HepG2 (cell line): ENCODE measurements around the gene MAP3K8. TPM values are rescaled to one million over a fixed set of nuclear protein-coding genes. Genes with fewer than 3 reads are reported as not detected.

Experiments used
- ATAC-seq: fragments of 200-7000 bp; cut with Tn5 transposase; 3 replicates; pipeline ENCODE4 v1.9.1; 2020; ENCODE audit warnings: mild to moderate bottlenecking, moderate library complexity
- BruUV-seq: library from RNA; stranded (reverse); fragments of 400-500 nt; replicated peaks from 2 replicates; lab custom pipeline; 2021; lab: Mats Ljungman, UMichigan
- CTCF ChIA-PET: fragments of 300-600 bp; formaldehyde crosslinking; extraction: SDS; loops from one replicate; lab custom pipeline; 2021; ENCODE audit warnings: low total read pairs, inconsistent platforms, low intra/inter-chr PET ratio; lab: Yijun Ruan, JAX
- POLR2A ChIA-PET: fragments of 350-600 bp; sonication (Branson Sonifier 250); formaldehyde crosslinking; loops from one replicate; lab custom pipeline; 2020; ENCODE audit warnings: antibody characterized with exemption, inconsistent platforms; lab: Yijun Ruan, JAX
- DNase-seq: peaks from one replicate; pipeline ENCODE4 v3.0.0-alpha.2; 2015; ENCODE audit warnings: low spot score
- FAIRE-seq: peaks from 3 replicates; lab custom pipeline; 2011; peaks lifted over from hg19 to GRCh38; lab: Jason Lieb, UNC
- H2AFZ ChIP-seq: one replicate; pipeline ENCODE4 v1.6.1; 2011; ENCODE audit warnings: low read length, inconsistent platforms
- H3K27ac ChIP-seq: fragments of 300-600 bp; 3 replicates; pipeline ENCODE4 v1.8.0; 2011; ENCODE audit warnings: mixed run types, mild to moderate bottlenecking, mixed read lengths, low read length, inconsistent platforms; ENCODE audit not compliant: insufficient read depth; ENCODE audit errors: extremely low read length
- H3K27me3 ChIP-seq, 2 experiments: fragments of 200-600 bp in 1 of 2; 2 replicates in 1 of 2; 3 replicates in 1 of 2; pipeline versions ENCODE4 v1.6.0 to v1.8.0; 2011; ENCODE audit warnings: low read length in 2 of 2, mild to moderate bottlenecking in 2 of 2, moderate library complexity in 2 of 2, inconsistent platforms in 1 of 2; ENCODE audit not compliant: insufficient read depth in 2 of 2, control insufficient read depth in 1 of 2
- H3K36me3 ChIP-seq, 2 experiments: fragments of 200-600 bp in 1 of 2; replicated peaks in 1 of 2; 2 replicates in 1 of 2; 3 replicates in 1 of 2; pipeline versions ENCODE4 v1.5.1 to v1.8.0; 2011; ENCODE audit warnings: low read length in 2 of 2, inconsistent platforms in 1 of 2; ENCODE audit not compliant: insufficient read depth in 2 of 2, control insufficient read depth in 1 of 2
- H3K4me1 ChIP-seq: 2 replicates; pipeline ENCODE4 v1.5.1; 2012; ENCODE audit warnings: low read length, inconsistent platforms; ENCODE audit not compliant: insufficient read depth
- H3K4me2 ChIP-seq: 2 replicates; pipeline ENCODE4 v1.6.0; 2011; ENCODE audit warnings: low read depth, low read length, inconsistent platforms
- H3K4me3 ChIP-seq, 3 experiments: fragments of 200-600 bp in 1 of 3; sonication (generic), shearing (Covaris generic) in 1 of 3; replicated peaks in 1 of 3; 2 replicates each; pipeline ENCODE4 v1.5.1; 2011 to 2016; ENCODE audit warnings: low read length in 3 of 3, inconsistent platforms in 2 of 3, low read depth in 2 of 3, mild to moderate bottlenecking in 2 of 3, control low read depth in 1 of 3, mixed read lengths in 1 of 3; ENCODE audit not compliant: insufficient read depth in 1 of 3
- H3K79me2 ChIP-seq: one replicate; pipeline ENCODE4 v1.6.1; 2011; ENCODE audit warnings: low read length, inconsistent platforms; ENCODE audit not compliant: insufficient read depth
- H3K9ac ChIP-seq: 2 replicates; pipeline ENCODE4 v1.6.0; 2011; ENCODE audit warnings: mild to moderate bottlenecking, low read depth, low read length, inconsistent platforms; ENCODE audit not compliant: insufficient read depth
- H3K9me3 ChIP-seq: 2 replicates; pipeline ENCODE4 v1.5.1; 2012; ENCODE audit warnings: mild to moderate bottlenecking, low read length
- H4K20me1 ChIP-seq: 2 replicates; pipeline ENCODE4 v1.6.0; 2011; ENCODE audit warnings: inconsistent platforms, mild to moderate bottlenecking, low read length, moderate library complexity; ENCODE audit not compliant: insufficient read depth
- ELF3 ChIP-seq: IDR thresholded peaks from 2 replicates; pipeline ENCODE4 v1.6.1; 2016; ENCODE audit warnings: missing genetic modification reagents, missing compliant biosample characterization
- ERF ChIP-seq: IDR thresholded peaks from 2 replicates; pipeline ENCODE4 v1.6.1; 2018; ENCODE audit warnings: missing biosample characterization, missing genetic modification reagents
- ETV5 ChIP-seq: IDR thresholded peaks from 2 replicates; pipeline ENCODE4 v1.6.1; 2018; ENCODE audit warnings: missing biosample characterization, missing genetic modification reagents, inconsistent platforms, borderline replicate concordance
- FOXA3 ChIP-seq: IDR thresholded peaks from 2 replicates; pipeline ENCODE4 v1.6.1; 2016; ENCODE audit warnings: missing genetic modification reagents, missing compliant biosample characterization
- FOXO1 ChIP-seq: sonication (generic); formaldehyde crosslinking; IDR thresholded peaks from 2 replicates; pipeline ENCODE4 v1.4.0; 2020; ENCODE audit warnings: missing genetic modification reagents
- HNF4A ChIP-seq: sonication (generic); formaldehyde crosslinking; IDR thresholded peaks from 2 replicates; pipeline ENCODE4 v1.4.0; 2020; ENCODE audit warnings: missing genetic modification reagents
- KAT8 ChIP-seq: IDR thresholded peaks from 2 replicates; pipeline ENCODE4 v1.6.1; 2016; ENCODE audit warnings: missing genetic modification reagents, missing compliant biosample characterization
- MED1 ChIP-seq: sonication (generic); formaldehyde crosslinking; IDR thresholded peaks from 2 replicates; pipeline ENCODE4 v1.4.0; 2020; ENCODE audit warnings: missing genetic modification reagents
- MTF1 ChIP-seq: sonication (generic); formaldehyde crosslinking; IDR thresholded peaks from 2 replicates; pipeline ENCODE4 v1.5.0; 2020; ENCODE audit warnings: missing genetic modification reagents
- NCOA2 ChIP-seq: sonication (generic); formaldehyde crosslinking; IDR thresholded peaks from 2 replicates; pipeline ENCODE4 v1.8.0; 2022; ENCODE audit warnings: inconsistent platforms
- RXRB ChIP-seq: IDR thresholded peaks from 2 replicates; pipeline ENCODE4 v1.6.1; 2016; ENCODE audit warnings: borderline replicate concordance, missing genetic modification reagents, missing compliant biosample characterization
- SAP130 ChIP-seq: IDR thresholded peaks from 2 replicates; pipeline ENCODE4 v1.6.1; 2016; ENCODE audit warnings: low read depth
- SIX1 ChIP-seq: sonication (generic); formaldehyde crosslinking; IDR thresholded peaks from 2 replicates; pipeline ENCODE4 v1.4.0; 2020; ENCODE audit warnings: missing genetic modification reagents, borderline replicate concordance
- ZMYM3 ChIP-seq: sonication (generic); formaldehyde crosslinking; IDR thresholded peaks from 2 replicates; pipeline ENCODE4 v1.5.1; 2020; ENCODE audit warnings: mild to moderate bottlenecking, missing genetic modification reagents
- ZNF207 ChIP-seq: fragments of 450-650 bp; IDR thresholded peaks from 2 replicates; pipeline ENCODE4 v1.6.1; 2016; ENCODE audit warnings: antibody characterized with exemption, borderline replicate concordance
- ZNF263 ChIP-seq: sonication (generic); formaldehyde crosslinking; IDR thresholded peaks from 2 replicates; pipeline ENCODE4 v1.4.0; 2020; ENCODE audit warnings: missing genetic modification reagents
- ZNF383 ChIP-seq: sonication (generic); formaldehyde crosslinking; IDR thresholded peaks from 2 replicates; pipeline ENCODE4 v1.4.0; 2020; ENCODE audit warnings: missing genetic modification reagents, mild to moderate bottlenecking, borderline replicate concordance
- ZNF768 ChIP-seq: sonication (generic); formaldehyde crosslinking; IDR thresholded peaks from 2 replicates; pipeline ENCODE4 v1.4.0; 2020; ENCODE audit warnings: missing genetic modification reagents
- WGBS: methylation state at CpG from one replicate; pipeline ENCODE4 v1.1.6; 2017; ENCODE audit warnings: low lambda C conversion rate; 5-methylcytosine and 5-hydroxymethylcytosine counted together
- in situ Hi-C: cut with HindIII; loops from 2 replicates; pipeline ENCODE4 v1.10.0; 2017; ENCODE audit warnings: low pct_unique_long_range_greater_than_20kb; ENCODE audit not compliant: extremely low pct_ligation_motif_present
- intact Hi-C: fragments of 100-400 bp; cut with micrococcal nuclease; formaldehyde crosslinking; loops from one replicate; pipeline ENCODE4 v1.10.0; 2022; ENCODE audit not compliant: unreplicated experiment
- polyA plus RNA-seq, 8 experiments: library from polyadenylated mRNA; depleted of rRNA in 3 of 8; stranded (reverse) in 7 of 8; unstranded in 1 of 8; fragments of >200 nt; fragmentation: Illumina TruSeq in 4 of 8; extraction: Trizol in 4 of 8; gene quantifications; 2 replicates each; pipeline versions ENCODE4 v1.2.1 to v1.2.3, GENCODE V29; 2011 to 2016; ENCODE audit warnings: low read depth in 4 of 8, missing spikeins in 1 of 8, mixed read lengths in 1 of 8; ENCODE audit not compliant: insufficient read depth in 1 of 8
- total RNA-seq, 5 experiments: library from RNA; depleted of rRNA; stranded (reverse); fragments of >200 nt; fragmentation: Illumina TruSeq; extraction: Trizol; gene quantifications; 2 replicates each; pipeline ENCODE4 v1.2.3, GENCODE V29; 2016; ENCODE audit warnings: low read depth in 1 of 5
- TF ChIP-seq, protein P1 (sequence below): sonication (generic); IDR thresholded peaks from 2 replicates; pipeline ENCODE4 v1.6.1; 2016; ENCODE audit warnings: low read depth, borderline replicate concordance
- TF ChIP-seq, protein P2 (sequence below): sonication (generic); formaldehyde crosslinking; conservative IDR thresholded peaks from 2 replicates; pipeline ENCODE4 v1.4.0; 2020; ENCODE audit warnings: mild to moderate bottlenecking, missing genetic modification reagents, moderate library complexity

The MAP3K8 gene
- total and polyA plus RNA-seq, 2 of the 13 experiments (the other 11 are each of a cell fraction or from before 2014, with no cell fraction given), result 19.3 to 37.9 TPM

DNA sequence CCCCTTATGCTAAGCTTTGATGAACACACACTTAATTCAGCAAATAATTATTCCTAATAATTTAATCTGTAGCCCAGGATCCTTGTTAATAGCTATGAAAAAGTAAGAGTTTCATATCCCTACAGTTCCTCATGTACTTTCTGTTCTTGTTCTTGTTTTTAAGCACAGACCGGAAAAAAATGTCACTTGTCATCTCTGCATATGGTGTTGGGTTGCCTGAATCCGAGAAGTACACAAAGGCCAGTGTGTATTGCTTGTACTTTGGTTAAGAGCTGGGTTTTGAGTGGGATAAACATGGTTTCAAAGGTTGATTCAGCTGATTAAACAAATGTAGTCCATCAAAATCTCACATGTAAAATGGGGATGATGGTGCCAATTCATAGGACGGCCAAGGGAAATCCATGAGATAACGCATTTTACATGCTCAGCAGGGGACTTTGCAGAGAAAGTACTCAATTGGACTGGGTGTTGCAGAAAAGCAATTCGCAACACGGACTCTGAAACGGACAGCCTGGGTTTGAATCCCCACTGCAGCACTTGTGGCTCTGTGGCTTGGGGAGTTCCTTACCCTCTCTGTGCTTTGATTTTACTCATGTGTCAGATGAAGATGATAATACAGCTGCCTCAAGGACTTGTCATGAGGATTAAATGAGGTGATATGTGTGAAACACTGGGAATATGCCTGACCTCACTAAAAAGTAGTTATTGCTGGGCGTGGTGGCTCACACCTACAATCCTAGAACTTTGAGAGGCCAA lies 71.7 kb downstream of the MAP3K8 start:
- Histone ChIP-seq H3K4me1 (peaks cover 58% of the 10 kb centered on the region), H3K27me3 (peaks cover 0 to 3% of the 10 kb centered on the region in 2 experiments; a peak in 1 of 5 replicates)
- TF ChIP-seq ELF3 (CRISPR knock-in tag) (0 out of 2 replicates have a peak, but pooled peaks have one; percentile 32), ZNF263 (no peak), SAP130 (peak; percentile 48), RXRB (0 out of 2 replicates have a peak, but pooled peaks have one; percentile 21), MTF1 (CRISPR knock-in tag) (no peak), FOXO1 (0 out of 2 replicates have a peak, but pooled peaks have one; percentile 21), SIX1 (CRISPR knock-in tag) (peak; percentile 23; the same call in 1 of the 2 replicates), FOXA3 (CRISPR knock-in tag) (peak; percentile 61), ZNF383 (no peak), NCOA2 (CRISPR knock-in tag) (peak; percentile 29; the same call in 1 of the 2 replicates), MED1 (CRISPR knock-in tag) (0 out of 2 replicates have a peak, but pooled peaks have one; percentile 14), ZMYM3 (CRISPR knock-in tag) (peak; percentile 63), HNF4A (peak; percentile 23; the same call in 1 of the 2 replicates), ZNF768 (CRISPR knock-in tag) (peak; percentile 59; the same call in 1 of the 2 replicates), KAT8 (CRISPR knock-in tag) (0 out of 2 replicates have a peak, but pooled peaks have one; percentile 14), ETV5 (peak; percentile 12; the same call in 1 of the 2 replicates), ERF (peak; percentile 33; the same call in 1 of the 2 replicates), ZNF207 (no peak)
- TF ChIP-seq, protein P1, sequence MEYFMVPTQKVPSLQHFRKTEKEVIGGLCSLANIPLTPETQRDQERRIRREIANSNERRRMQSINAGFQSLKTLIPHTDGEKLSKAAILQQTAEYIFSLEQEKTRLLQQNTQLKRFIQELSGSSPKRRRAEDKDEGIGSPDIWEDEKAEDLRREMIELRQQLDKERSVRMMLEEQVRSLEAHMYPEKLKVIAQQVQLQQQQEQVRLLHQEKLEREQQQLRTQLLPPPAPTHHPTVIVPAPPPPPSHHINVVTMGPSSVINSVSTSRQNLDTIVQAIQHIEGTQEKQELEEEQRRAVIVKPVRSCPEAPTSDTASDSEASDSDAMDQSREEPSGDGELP, result 0 out of 2 replicates have a peak, but pooled peaks have one; percentile 36
- TF ChIP-seq, protein P2, sequence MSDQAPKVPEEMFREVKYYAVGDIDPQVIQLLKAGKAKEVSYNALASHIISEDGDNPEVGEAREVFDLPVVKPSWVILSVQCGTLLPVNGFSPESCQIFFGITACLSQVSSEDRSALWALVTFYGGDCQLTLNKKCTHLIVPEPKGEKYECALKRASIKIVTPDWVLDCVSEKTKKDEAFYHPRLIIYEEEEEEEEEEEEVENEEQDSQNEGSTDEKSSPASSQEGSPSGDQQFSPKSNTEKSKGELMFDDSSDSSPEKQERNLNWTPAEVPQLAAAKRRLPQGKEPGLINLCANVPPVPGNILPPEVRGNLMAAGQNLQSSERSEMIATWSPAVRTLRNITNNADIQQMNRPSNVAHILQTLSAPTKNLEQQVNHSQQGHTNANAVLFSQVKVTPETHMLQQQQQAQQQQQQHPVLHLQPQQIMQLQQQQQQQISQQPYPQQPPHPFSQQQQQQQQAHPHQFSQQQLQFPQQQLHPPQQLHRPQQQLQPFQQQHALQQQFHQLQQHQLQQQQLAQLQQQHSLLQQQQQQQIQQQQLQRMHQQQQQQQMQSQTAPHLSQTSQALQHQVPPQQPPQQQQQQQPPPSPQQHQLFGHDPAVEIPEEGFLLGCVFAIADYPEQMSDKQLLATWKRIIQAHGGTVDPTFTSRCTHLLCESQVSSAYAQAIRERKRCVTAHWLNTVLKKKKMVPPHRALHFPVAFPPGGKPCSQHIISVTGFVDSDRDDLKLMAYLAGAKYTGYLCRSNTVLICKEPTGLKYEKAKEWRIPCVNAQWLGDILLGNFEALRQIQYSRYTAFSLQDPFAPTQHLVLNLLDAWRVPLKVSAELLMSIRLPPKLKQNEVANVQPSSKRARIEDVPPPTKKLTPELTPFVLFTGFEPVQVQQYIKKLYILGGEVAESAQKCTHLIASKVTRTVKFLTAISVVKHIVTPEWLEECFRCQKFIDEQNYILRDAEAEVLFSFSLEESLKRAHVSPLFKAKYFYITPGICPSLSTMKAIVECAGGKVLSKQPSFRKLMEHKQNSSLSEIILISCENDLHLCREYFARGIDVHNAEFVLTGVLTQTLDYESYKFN (CRISPR knock-in tag), result peak; percentile 51
- TF ChIP-seq, all 625 proteins: peak for 16
- intact Hi-C loops (no loop called here), in situ Hi-C loops (no loop called here)
- no peak overlapping the region; a peak in 1 of 6 replicates for H3K4me3 ChIP-seq
- 33% methylated on average over 8 of the region's 8 CpGs for WGBS
- H3K9ac ChIP-seq, result no peak overlapping the region
- peak; percentile 56 for DNase-seq
- H2AFZ ChIP-seq, result peak overlapping the region; percentile 31
- no TSS peak for BruUV-seq
- ChIA-PET CTCF (no interaction called here), POLR2A (no interaction called here)
- H3K27ac ChIP-seq, result no peak overlapping the region
- ATAC-seq, result peak; percentile 77
- H3K36me3 ChIP-seq, result no peaks in the 10 kb centered on the region
- H3K9me3 ChIP-seq, result no peaks in the 10 kb centered on the region
- H3K79me2 ChIP-seq, result no peaks in the 10 kb centered on the region
- peak overlapping the region; percentile 53 for H3K4me2 ChIP-seq
- H4K20me1 ChIP-seq, result no peaks in the 10 kb centered on the region
- no peak for FAIRE-seq
